IPS-NIHi7 (cell line): Measurements from ENCODE around the gene CDYL2.
"Not testable (repeated sequence)": the region's sequence is repeated elsewhere in the genome, so short reads cannot be mapped to it uniquely, and the experiment has no call there.

Experiments used
- DNase-seq: peaks from one replicate; pipeline ENCODE4 v3.0.0; 2012; ENCODE audit warnings: mixed read lengths; ENCODE audit errors: extremely low spot score

CDYL2 gene

GRCh38 chr16:80809366-80809765 lies 5.0 kb upstream of the CDYL2 start:
- no peak for DNase-seq

- DNase-seq: no peak
Observed at GRCh38 chr16:80807906-80808305, 3.5 kb upstream of the CDYL2 start.

- DNase-seq: no peak
Observed at GRCh38 chr16:80806927-80807340, 2.5 kb upstream of the CDYL2 start.

- no peak for DNase-seq
Observed at GRCh38 chr16:80806289-80806688, 1.9 kb upstream of the CDYL2 start.

GRCh38 chr16:80804056-80804525 lies 307 bp downstream of the CDYL2 start:
- no peak for DNase-seq

- peak; percentile 78 for DNase-seq
Observed at GRCh38 chr16:80803339-80804055, 901 bp downstream of the CDYL2 start.

- no peak for DNase-seq
Observed at GRCh38 chr16:80802902-80803301, 1.5 kb downstream of the CDYL2 start.

- DNase-seq: no peak
Observed at GRCh38 chr16:80802138-80802537, 2.3 kb downstream of the CDYL2 start.

GRCh38 chr16:80794071-80794470 lies 10.3 kb downstream of the CDYL2 start:
- DNase-seq: no peak

GRCh38 chr16:80792031-80792430 lies 12.4 kb downstream of the CDYL2 start:
- DNase-seq: no peak

GRCh38 chr16:80791411-80791810 lies 13.0 kb downstream of the CDYL2 start:
- DNase-seq: no peak

- no peak for DNase-seq
Observed at GRCh38 chr16:80790751-80791150, 13.6 kb downstream of the CDYL2 start.

GRCh38 chr16:80788027-80788426 lies 16.4 kb downstream of the CDYL2 start:
- no peak for DNase-seq

GRCh38 chr16:80786561-80786960 lies 17.8 kb downstream of the CDYL2 start:
- DNase-seq: not testable (repeated sequence)

- no peak for DNase-seq
Observed at GRCh38 chr16:80784951-80785350, 19.4 kb downstream of the CDYL2 start.

- no peak for DNase-seq
Observed at GRCh38 chr16:80778703-80779102, 25.7 kb downstream of the CDYL2 start.

- DNase-seq: no peak
Observed at GRCh38 chr16:80776856-80777255, 27.5 kb downstream of the CDYL2 start.

GRCh38 chr16:80775450-80775849 lies 28.9 kb downstream of the CDYL2 start:
- no peak for DNase-seq

- no peak for DNase-seq
Observed at GRCh38 chr16:80766798-80767197, 37.6 kb downstream of the CDYL2 start.

GRCh38 chr16:80759419-80760162 lies 44.8 kb downstream of the CDYL2 start:
- DNase-seq: no peak

- no peak for DNase-seq
Observed at GRCh38 chr16:80754476-80754875, 49.9 kb downstream of the CDYL2 start.

- no peak for DNase-seq
Observed at GRCh38 chr16:80752541-80752940, 51.9 kb downstream of the CDYL2 start.

- no peak for DNase-seq
Observed at GRCh38 chr16:80751167-80751566, 53.2 kb downstream of the CDYL2 start.
